HAP-1 (cell line): ENCODE measurements around the gene GPR150.

Experiments
- DNase-seq, 2 experiments: peaks; one replicate each; pipeline ENCODE4 v3.0.0-alpha.2; 2016 to 2020; ENCODE audit warnings: low spot score in 2 of 2
- H3K27me3 ChIP-seq: fragments of 250-450 bp; sonication (Bioruptor Pico); 2 replicates; pipeline ENCODE4 v1.5.1; 2020; ENCODE audit warnings: low read depth, mild to moderate bottlenecking, moderate library complexity
- H3K36me3 ChIP-seq: fragments of 250-450 bp; sonication (Bioruptor Pico); replicated peaks from 2 replicates; pipeline ENCODE4 v1.5.1; 2020; ENCODE audit warnings: mild to moderate bottlenecking
- H3K4me1 ChIP-seq: fragments of 250-450 bp; sonication (Bioruptor Pico); 2 replicates; pipeline ENCODE4 v1.5.1; 2020; ENCODE audit warnings: mild to moderate bottlenecking
- H3K4me3 ChIP-seq: fragments of 250-450 bp; sonication (Bioruptor Pico); 2 replicates; pipeline ENCODE4 v1.5.1; 2020; ENCODE audit warnings: mild to moderate bottlenecking, moderate library complexity
- H3K9me3 ChIP-seq: fragments of 250-450 bp; sonication (Bioruptor Pico); 2 replicates; pipeline ENCODE4 v1.5.1; 2020; ENCODE audit warnings: mild to moderate bottlenecking, moderate library complexity
- in situ Hi-C: fragments of 300-500 bp; cut with MboI; formaldehyde crosslinking; loops from 3 replicates; pipeline ENCODE4 v1.14.3; 2020; ENCODE audit warnings: low sequenced_read_pairs, inconsistent platforms, mixed read lengths

GPR150 gene

GRCh38 chr5:95613514-95613913 is 6.4 kb upstream of the GPR150 start:
- no peaks in the 10 kb centered on the region; the same call in 1 of the 2 replicates for H3K4me1 ChIP-seq
- H3K36me3 ChIP-seq: no peaks in the 10 kb centered on the region
- in situ Hi-C loops: no loop called here
- peaks cover 3% of the 10 kb centered on the region; the same call in 1 of the 2 replicates for H3K9me3 ChIP-seq
- no peak overlapping the region for H3K4me3 ChIP-seq
- H3K27me3 ChIP-seq: no peaks in the 10 kb centered on the region
- DNase-seq: no peak

- Histone ChIP-seq H3K4me3 (no peak overlapping the region), H3K36me3 (no peaks in the 10 kb centered on the region), H3K4me1 (no peaks in the 10 kb centered on the region), H3K9me3 (peaks cover 3% of the 10 kb centered on the region; the same call in 1 of the 2 replicates), H3K27me3 (no peaks in the 10 kb centered on the region)
- in situ Hi-C loops: no loop called here
- no peak for DNase-seq
Measured at GRCh38 chr5:95615164-95615467, 4.8 kb upstream of the GPR150 start.

- H3K27me3 ChIP-seq: no peaks in the 10 kb centered on the region
- H3K4me3 ChIP-seq: no peak overlapping the region
- H3K36me3 ChIP-seq: no peaks in the 10 kb centered on the region
- peaks cover 3% of the 10 kb centered on the region; the same call in 1 of the 2 replicates for H3K9me3 ChIP-seq
- no peaks in the 10 kb centered on the region for H3K4me1 ChIP-seq
- DNase-seq: no peak
- in situ Hi-C loops: no loop called here
Measured at GRCh38 chr5:95617057-95617456, 2.8 kb upstream of the GPR150 start.

GRCh38 chr5:95619096-95619495 is 791 bp upstream of the GPR150 start:
- in situ Hi-C loops: no loop called here
- Histone ChIP-seq H3K9me3 (no peaks in the 10 kb centered on the region), H3K4me3 (no peak overlapping the region), H3K4me1 (no peaks in the 10 kb centered on the region), H3K27me3 (no peaks in the 10 kb centered on the region), H3K36me3 (no peaks in the 10 kb centered on the region)
- DNase-seq: no peak

- H3K9me3 ChIP-seq: no peaks in the 10 kb centered on the region
- in situ Hi-C loops: no loop called here
- DNase-seq: no peak
- no peak overlapping the region for H3K4me3 ChIP-seq
- no peaks in the 10 kb centered on the region for H3K27me3 ChIP-seq
- H3K36me3 ChIP-seq: no peaks in the 10 kb centered on the region
- H3K4me1 ChIP-seq: no peaks in the 10 kb centered on the region
Measured at GRCh38 chr5:95619514-95620029, 315 bp upstream of the GPR150 start.

GRCh38 chr5:95620870-95621838 is 1.3 kb downstream of the GPR150 start:
- DNase-seq: no peak
- no peaks in the 10 kb centered on the region for H3K4me1 ChIP-seq
- in situ Hi-C loops: no loop called here

GRCh38 chr5:95621839-95622629 is 2.1 kb downstream of the GPR150 start:
- no peaks in the 10 kb centered on the region for H3K36me3 ChIP-seq
- H3K9me3 ChIP-seq: no peaks in the 10 kb centered on the region
- in situ Hi-C loops: no loop called here
- no peak overlapping the region for H3K4me3 ChIP-seq
- no peaks in the 10 kb centered on the region for H3K27me3 ChIP-seq
- no peaks in the 10 kb centered on the region for H3K4me1 ChIP-seq
- no peak for DNase-seq

More at GRCh38 chr5:95620870-95621838, 1.3 kb downstream of the GPR150 start:
- H3K4me3 ChIP-seq: no peak overlapping the region
- no peaks in the 10 kb centered on the region for H3K9me3 ChIP-seq
- H3K36me3 ChIP-seq: no peaks in the 10 kb centered on the region
- H3K27me3 ChIP-seq: no peaks in the 10 kb centered on the region

GRCh38 chr5:95623706-95624105 is 3.8 kb downstream of the GPR150 start:
- no peaks in the 10 kb centered on the region; the same call in 1 of the 2 replicates for H3K9me3 ChIP-seq
- H3K27me3 ChIP-seq: no peaks in the 10 kb centered on the region
- no peaks in the 10 kb centered on the region for H3K4me1 ChIP-seq
- DNase-seq: no peak
- no peaks in the 10 kb centered on the region for H3K36me3 ChIP-seq
- H3K4me3 ChIP-seq: no peak overlapping the region
- in situ Hi-C loops: no loop called here

- in situ Hi-C loops: no loop called here
- no peaks in the 10 kb centered on the region; the same call in 1 of the 2 replicates for H3K9me3 ChIP-seq
- no peaks in the 10 kb centered on the region for H3K4me1 ChIP-seq
- H3K4me3 ChIP-seq: no peak overlapping the region
- no peaks in the 10 kb centered on the region for H3K27me3 ChIP-seq
- H3K36me3 ChIP-seq: no peaks in the 10 kb centered on the region
- no peak for DNase-seq
Measured at GRCh38 chr5:95624368-95624767, 4.5 kb downstream of the GPR150 start.

GRCh38 chr5:95626701-95627100 is 6.8 kb downstream of the GPR150 start:
- no peak for DNase-seq
- Histone ChIP-seq H3K4me3 (no peak overlapping the region), H3K9me3 (no peaks in the 10 kb centered on the region; the same call in 1 of the 2 replicates), H3K4me1 (no peaks in the 10 kb centered on the region), H3K27me3 (no peaks in the 10 kb centered on the region), H3K36me3 (no peaks in the 10 kb centered on the region)
- in situ Hi-C loops: no loop called here

GRCh38 chr5:95627971-95628810 is 8.3 kb downstream of the GPR150 start:
- no peak overlapping the region for H3K4me3 ChIP-seq
- no peaks in the 10 kb centered on the region for H3K36me3 ChIP-seq
- no peak for DNase-seq
- in situ Hi-C loops: no loop called here
- H3K9me3 ChIP-seq: no peaks in the 10 kb centered on the region; the same call in 1 of the 2 replicates
- no peaks in the 10 kb centered on the region for H3K27me3 ChIP-seq
- H3K4me1 ChIP-seq: no peaks in the 10 kb centered on the region

- H3K4me1 ChIP-seq: no peaks in the 10 kb centered on the region
- no peaks in the 10 kb centered on the region; the same call in 1 of the 2 replicates for H3K9me3 ChIP-seq
- in situ Hi-C loops: no loop called here
- DNase-seq: no peak
- H3K36me3 ChIP-seq: no peaks in the 10 kb centered on the region
- H3K27me3 ChIP-seq: no peaks in the 10 kb centered on the region
- H3K4me3 ChIP-seq: no peak overlapping the region
Measured at GRCh38 chr5:95628933-95629332, 9.0 kb downstream of the GPR150 start.

GRCh38 chr5:95630394-95630917 is 10.6 kb downstream of the GPR150 start:
- in situ Hi-C loops: loop anchor here (10.0 kb wide), 1 partner anchor 214 kb away; no protein-coding TSS in a partner anchor
- H3K4me1 ChIP-seq: no peaks in the 10 kb centered on the region
- H3K9me3 ChIP-seq: no peaks in the 10 kb centered on the region; the same call in 1 of the 2 replicates
- no peaks in the 10 kb centered on the region for H3K36me3 ChIP-seq
- no peak overlapping the region for H3K4me3 ChIP-seq
- DNase-seq: no peak
- H3K27me3 ChIP-seq: no peaks in the 10 kb centered on the region
